ENCODE results near the gene PRPF18. TPM values are rescaled to one million over a fixed set of nuclear protein-coding genes. Genes with fewer than 3 reads are reported as not detected.

The PRPF18 gene
- polyA plus RNA-seq, 1 donor from 2014 or later, result 56.7 TPM

GRCh38 chr10:13668126-13668525 lies 81.4 kb downstream of the PRPF18 start:
- H3K36me3 ChIP-seq (ENCODE audit: insufficient read depth, low read length), result no peaks in the 10 kb centered on the region
- H3K27me3 ChIP-seq (ENCODE audit: insufficient read depth, low read depth, low read length), result no peaks in the 10 kb centered on the region
- H3F3A ChIP-seq (ENCODE audit: insufficient read depth, low read length, poor library complexity, severe bottlenecking), result no peaks in the 10 kb centered on the region
- H3K27ac ChIP-seq (ENCODE audit: low read length), result no peak overlapping the region
- H3K9ac ChIP-seq (ENCODE audit: low read length), result no peak overlapping the region
- TF ChIP-seq MXI1 (conservative IDR thresholded peaks at IDR 0.05; ENCODE audit: poor library complexity, severe bottlenecking), result no peak
- TF ChIP-seq RAD21 (conservative IDR thresholded peaks at IDR 0.05), result no peak
- no peaks in the 10 kb centered on the region for H3K79me2 ChIP-seq (replicated peaks; ENCODE audit: insufficient read depth, low read length)
- H3K4me2 ChIP-seq (ENCODE audit: low read length), result no peak overlapping the region
- H3K4me3 ChIP-seq (ENCODE audit: low read length), result no peak overlapping the region
- H3K9me2 ChIP-seq (ENCODE audit: insufficient read depth, low read length), result no peaks in the 10 kb centered on the region
- no peaks in the 10 kb centered on the region for H4K20me1 ChIP-seq (ENCODE audit: insufficient read depth)
- H2AFZ ChIP-seq (ENCODE audit: low read depth, low read length), result no peak overlapping the region
- H3K9me3 ChIP-seq (ENCODE audit: low read length), result no peaks in the 10 kb centered on the region

DNA sequence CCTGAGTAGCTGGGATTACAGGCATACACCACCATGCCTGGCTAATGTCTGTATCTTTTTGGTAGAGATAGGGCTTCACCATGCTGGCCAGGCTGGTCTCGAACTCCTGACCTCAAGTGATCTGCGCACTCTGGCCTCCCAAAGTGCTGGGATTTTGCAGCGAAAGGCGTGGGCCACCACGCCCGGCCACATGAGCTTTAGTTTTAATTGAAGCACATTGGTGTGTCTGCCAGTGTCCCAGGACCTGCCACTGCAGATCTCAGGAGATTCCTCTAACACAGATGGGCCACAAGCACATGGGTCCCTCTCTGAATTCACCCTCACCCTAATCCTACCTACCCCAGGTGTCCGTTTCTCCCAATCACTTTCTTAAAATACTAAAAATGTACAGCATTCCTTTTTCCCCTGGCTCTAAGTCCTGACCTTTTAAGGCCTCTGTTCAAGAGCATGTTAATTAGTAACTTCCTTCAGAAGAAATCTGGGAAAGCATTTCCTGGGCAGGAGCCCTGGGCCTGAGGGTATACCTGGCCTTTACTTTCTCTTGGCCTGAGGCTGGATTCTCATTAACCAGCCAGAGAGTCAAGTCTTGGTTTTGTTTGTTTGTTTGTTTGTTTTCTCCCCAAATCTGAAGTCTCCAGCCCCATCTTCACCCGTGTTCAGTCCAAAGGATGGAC lies 82.6 kb downstream of the PRPF18 start:
- Histone ChIP-seq H3K27ac (ENCODE audit: low read length) (no peak overlapping the region), H3K9me2 (ENCODE audit: insufficient read depth, low read length) (no peaks in the 10 kb centered on the region), H2AFZ (ENCODE audit: low read depth, low read length) (no peak overlapping the region), H3K36me3 (ENCODE audit: insufficient read depth, low read length) (no peaks in the 10 kb centered on the region), H3K27me3 (ENCODE audit: insufficient read depth, low read depth, low read length) (no peaks in the 10 kb centered on the region), H4K20me1 (ENCODE audit: insufficient read depth) (no peaks in the 10 kb centered on the region), H3K4me3 (ENCODE audit: low read length) (no peak overlapping the region), H3F3A (ENCODE audit: insufficient read depth, low read length, poor library complexity, severe bottlenecking) (no peaks in the 10 kb centered on the region), H3K9me3 (ENCODE audit: low read length) (no peaks in the 10 kb centered on the region), H3K79me2 (replicated peaks; ENCODE audit: insufficient read depth, low read length) (no peaks in the 10 kb centered on the region), H3K9ac (ENCODE audit: low read length) (no peak overlapping the region), H3K4me2 (ENCODE audit: low read length) (no peak overlapping the region)
- no peak for TF ChIP-seq POLR2AphosphoS5 (IDR thresholded peaks at IDR 0.05)
- no peak for TF ChIP-seq SMC3 (conservative IDR thresholded peaks at IDR 0.05; ENCODE audit: poor library complexity)
- no peak for TF ChIP-seq EZH2 (IDR thresholded peaks at IDR 0.05; ENCODE audit: borderline replicate concordance, insufficient read depth, low read length, poor library complexity, severe bottlenecking)
- TF ChIP-seq TAF1 (IDR thresholded peaks at IDR 0.05; ENCODE audit: low read depth), result no peak
- no peak for TF ChIP-seq EP300 (conservative IDR thresholded peaks at IDR 0.05; ENCODE audit: poor library complexity, severe bottlenecking)
- TF ChIP-seq, protein P1, sequence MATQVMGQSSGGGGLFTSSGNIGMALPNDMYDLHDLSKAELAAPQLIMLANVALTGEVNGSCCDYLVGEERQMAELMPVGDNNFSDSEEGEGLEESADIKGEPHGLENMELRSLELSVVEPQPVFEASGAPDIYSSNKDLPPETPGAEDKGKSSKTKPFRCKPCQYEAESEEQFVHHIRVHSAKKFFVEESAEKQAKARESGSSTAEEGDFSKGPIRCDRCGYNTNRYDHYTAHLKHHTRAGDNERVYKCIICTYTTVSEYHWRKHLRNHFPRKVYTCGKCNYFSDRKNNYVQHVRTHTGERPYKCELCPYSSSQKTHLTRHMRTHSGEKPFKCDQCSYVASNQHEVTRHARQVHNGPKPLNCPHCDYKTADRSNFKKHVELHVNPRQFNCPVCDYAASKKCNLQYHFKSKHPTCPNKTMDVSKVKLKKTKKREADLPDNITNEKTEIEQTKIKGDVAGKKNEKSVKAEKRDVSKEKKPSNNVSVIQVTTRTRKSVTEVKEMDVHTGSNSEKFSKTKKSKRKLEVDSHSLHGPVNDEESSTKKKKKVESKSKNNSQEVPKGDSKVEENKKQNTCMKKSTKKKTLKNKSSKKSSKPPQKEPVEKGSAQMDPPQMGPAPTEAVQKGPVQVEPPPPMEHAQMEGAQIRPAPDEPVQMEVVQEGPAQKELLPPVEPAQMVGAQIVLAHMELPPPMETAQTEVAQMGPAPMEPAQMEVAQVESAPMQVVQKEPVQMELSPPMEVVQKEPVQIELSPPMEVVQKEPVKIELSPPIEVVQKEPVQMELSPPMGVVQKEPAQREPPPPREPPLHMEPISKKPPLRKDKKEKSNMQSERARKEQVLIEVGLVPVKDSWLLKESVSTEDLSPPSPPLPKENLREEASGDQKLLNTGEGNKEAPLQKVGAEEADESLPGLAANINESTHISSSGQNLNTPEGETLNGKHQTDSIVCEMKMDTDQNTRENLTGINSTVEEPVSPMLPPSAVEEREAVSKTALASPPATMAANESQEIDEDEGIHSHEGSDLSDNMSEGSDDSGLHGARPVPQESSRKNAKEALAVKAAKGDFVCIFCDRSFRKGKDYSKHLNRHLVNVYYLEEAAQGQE (IDR thresholded peaks at IDR 0.05; ENCODE audit: borderline replicate concordance), result no peak
- TF ChIP-seq RAD21 (conservative IDR thresholded peaks at IDR 0.05), result no peak

DNA sequence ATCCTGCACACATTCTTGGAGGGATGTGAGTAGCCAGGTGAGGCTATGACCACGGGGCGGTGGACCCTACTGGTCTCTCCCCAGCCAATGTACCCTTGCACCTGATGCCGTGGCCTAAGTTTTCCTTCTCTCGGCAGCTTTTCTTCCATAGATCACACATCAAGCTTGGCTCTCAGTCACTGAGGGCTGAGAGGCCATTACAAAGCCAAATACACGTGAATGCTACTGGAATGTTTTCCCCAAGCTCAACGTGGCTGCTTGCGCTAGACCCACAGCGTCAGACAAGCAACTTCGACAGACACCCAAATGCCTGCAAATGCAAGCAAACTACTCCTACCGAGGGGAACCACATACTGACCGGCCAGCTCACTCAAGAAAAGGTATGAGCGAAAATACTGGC lies 83.1 kb downstream of the PRPF18 start:
- Histone ChIP-seq H3K36me3 (ENCODE audit: insufficient read depth, low read length) (no peaks in the 10 kb centered on the region), H3K27ac (ENCODE audit: low read length) (no peak overlapping the region), H3K79me2 (replicated peaks; ENCODE audit: insufficient read depth, low read length) (no peaks in the 10 kb centered on the region), H3K9me3 (ENCODE audit: low read length) (no peaks in the 10 kb centered on the region), H3K27me3 (ENCODE audit: insufficient read depth, low read depth, low read length) (no peaks in the 10 kb centered on the region), H3K4me2 (ENCODE audit: low read length) (no peak overlapping the region), H3F3A (ENCODE audit: insufficient read depth, low read length, poor library complexity, severe bottlenecking) (no peaks in the 10 kb centered on the region), H3K9me2 (ENCODE audit: insufficient read depth, low read length) (no peaks in the 10 kb centered on the region), H4K20me1 (ENCODE audit: insufficient read depth) (no peaks in the 10 kb centered on the region), H3K9ac (ENCODE audit: low read length) (no peak overlapping the region), H3K4me3 (ENCODE audit: low read length) (no peak overlapping the region), H2AFZ (ENCODE audit: low read depth, low read length) (no peak overlapping the region)
- TF ChIP-seq, protein P1 (IDR thresholded peaks at IDR 0.05; ENCODE audit: borderline replicate concordance), result no peak
- TF ChIP-seq TAF1 (IDR thresholded peaks at IDR 0.05; ENCODE audit: low read depth) (no peak), POLR2AphosphoS5 (IDR thresholded peaks at IDR 0.05) (no peak), RAD21 (conservative IDR thresholded peaks at IDR 0.05) (no peak), EZH2 (IDR thresholded peaks at IDR 0.05; ENCODE audit: borderline replicate concordance, insufficient read depth, low read length, poor library complexity, severe bottlenecking) (no peak), CTCF (IDR thresholded peaks at IDR 0.05; ENCODE audit: poor library complexity, severe bottlenecking) (no peak), MXI1 (conservative IDR thresholded peaks at IDR 0.05; ENCODE audit: poor library complexity, severe bottlenecking) (no peak)
